Right lobe of liver (tissue), 4 donors: ENCODE results near the gene MAPKAP1.

Experiments
- CTCF ChIP-seq, 4 donors: fragments of 200-600 bp in 3 of 4; fragments of 450-650 bp in 1 of 4; IDR thresholded peaks; one replicate each; pipeline versions ENCODE4 v1.5.1 to v1.8.0; 2016 to 2022; ENCODE audit warnings: antibody characterized with exemption in 4 of 4, mild to moderate bottlenecking in 2 of 4
- POLR2A ChIP-seq: fragments of 450-650 bp; IDR thresholded peaks from one replicate; pipeline ENCODE4 v1.6.1; 2017; ENCODE audit warnings: antibody characterized with exemption, mild to moderate bottlenecking
- donor health status: DM: no; HTN: no; CAD: no.
- donor health status: DM: no; HTN: no; CAD: no.
- donor health status: DM: no; HTN: yes; CAD: no.

GRCh38 chr9:125565126-125565525 lies 141.9 kb downstream of the MAPKAP1 start:
- TF ChIP-seq CTCF (IDR thresholded peaks at IDR 0.05) = no peak
- no peak for TF ChIP-seq POLR2A
